WERI-Rb-1 (cell line): ENCODE measurements around the gene OR2A14.
"Not testable (repeated sequence)": the region's sequence is repeated elsewhere in the genome, so short reads cannot be mapped to it uniquely, and the experiment has no call there.

Experiments
- DNase-seq: peaks from one replicate; pipeline ENCODE4 v3.0.0-alpha.2; 2020
- H3K27ac ChIP-seq: fragments of 250-450 bp; sonication (Bioruptor Pico); 2 replicates; pipeline ENCODE4 v1.5.1; 2020; ENCODE audit warnings: mild to moderate bottlenecking, moderate library complexity
- H3K27me3 ChIP-seq: fragments of 250-450 bp; sonication (Bioruptor Pico); 2 replicates; pipeline ENCODE4 v1.5.1; 2021; ENCODE audit warnings: mild to moderate bottlenecking, low read depth, moderate library complexity; ENCODE audit not compliant: insufficient read depth, severe bottlenecking
- H3K36me3 ChIP-seq: fragments of 250-450 bp; sonication (Bioruptor Pico); 2 replicates; pipeline ENCODE4 v1.5.1; 2020; ENCODE audit warnings: mild to moderate bottlenecking, moderate library complexity
- H3K4me3 ChIP-seq: 2 replicates; pipeline ENCODE4 v1.5.1; 2011; ENCODE audit warnings: low read depth, mild to moderate bottlenecking, control low read depth, low read length
- H3K9me3 ChIP-seq: fragments of 250-450 bp; sonication (Bioruptor Pico); 2 replicates; pipeline ENCODE4 v1.5.1; 2021; ENCODE audit warnings: mild to moderate bottlenecking, moderate library complexity; ENCODE audit not compliant: severe bottlenecking
- CTCF ChIP-seq: IDR thresholded peaks from 2 replicates; pipeline ENCODE4 v1.5.1; 2011; ENCODE audit warnings: low read depth, mild to moderate bottlenecking, control low read depth, inconsistent platforms, low read length

Gene OR2A14

DNA sequence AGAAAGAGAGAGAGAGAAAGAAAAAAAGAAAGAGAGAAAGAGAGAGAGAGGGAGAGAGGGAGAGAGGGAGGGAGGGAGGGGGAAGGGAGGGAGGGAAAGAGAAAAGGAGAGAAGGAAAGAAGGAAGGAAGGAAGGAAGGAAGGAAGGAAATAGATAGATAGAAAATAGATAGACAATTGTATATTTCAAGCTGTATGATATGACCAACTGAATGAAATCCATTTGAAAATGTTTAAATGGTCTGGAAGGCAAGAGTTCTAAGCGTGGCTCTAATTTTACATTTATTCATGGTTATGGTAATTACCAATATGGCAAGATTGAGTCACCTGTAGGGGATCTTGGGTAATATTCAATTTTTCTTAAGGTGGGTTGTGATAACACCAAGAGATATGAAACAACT lies 35.9 kb downstream of the OR2A14 start:
- no peak for TF ChIP-seq CTCF
- Histone ChIP-seq H3K4me3 (no peak overlapping the region), H3K9me3 (no peaks in the 10 kb centered on the region), H3K27ac (no peak overlapping the region), H3K36me3 (no peaks in the 10 kb centered on the region), H3K27me3 (no peaks in the 10 kb centered on the region)
- DNase-seq: no peak

DNA sequence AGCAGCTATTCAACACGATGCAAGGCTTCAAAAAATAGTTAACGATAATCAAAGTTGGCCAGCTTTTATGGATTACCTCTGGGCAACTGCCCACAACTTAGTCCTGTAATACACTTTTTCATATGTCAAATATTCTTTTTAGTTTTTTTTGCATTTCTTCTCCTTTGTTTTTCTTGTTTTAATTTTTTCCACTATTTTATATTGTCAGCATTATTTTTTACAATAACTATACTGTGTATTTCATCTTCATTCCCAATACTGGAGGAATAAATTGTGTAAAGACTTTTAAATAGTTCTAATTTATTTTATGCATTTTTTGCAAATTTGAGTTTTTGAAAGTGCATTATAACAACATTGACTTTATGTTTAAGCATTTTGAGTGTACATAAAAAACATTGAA lies 41.8 kb downstream of the OR2A14 start:
- Histone ChIP-seq H3K36me3 (no peaks in the 10 kb centered on the region), H3K27me3 (no peaks in the 10 kb centered on the region), H3K27ac (no peak overlapping the region), H3K4me3 (no peak overlapping the region), H3K9me3 (no peaks in the 10 kb centered on the region)
- TF ChIP-seq CTCF: no peak
- no peak for DNase-seq

DNA sequence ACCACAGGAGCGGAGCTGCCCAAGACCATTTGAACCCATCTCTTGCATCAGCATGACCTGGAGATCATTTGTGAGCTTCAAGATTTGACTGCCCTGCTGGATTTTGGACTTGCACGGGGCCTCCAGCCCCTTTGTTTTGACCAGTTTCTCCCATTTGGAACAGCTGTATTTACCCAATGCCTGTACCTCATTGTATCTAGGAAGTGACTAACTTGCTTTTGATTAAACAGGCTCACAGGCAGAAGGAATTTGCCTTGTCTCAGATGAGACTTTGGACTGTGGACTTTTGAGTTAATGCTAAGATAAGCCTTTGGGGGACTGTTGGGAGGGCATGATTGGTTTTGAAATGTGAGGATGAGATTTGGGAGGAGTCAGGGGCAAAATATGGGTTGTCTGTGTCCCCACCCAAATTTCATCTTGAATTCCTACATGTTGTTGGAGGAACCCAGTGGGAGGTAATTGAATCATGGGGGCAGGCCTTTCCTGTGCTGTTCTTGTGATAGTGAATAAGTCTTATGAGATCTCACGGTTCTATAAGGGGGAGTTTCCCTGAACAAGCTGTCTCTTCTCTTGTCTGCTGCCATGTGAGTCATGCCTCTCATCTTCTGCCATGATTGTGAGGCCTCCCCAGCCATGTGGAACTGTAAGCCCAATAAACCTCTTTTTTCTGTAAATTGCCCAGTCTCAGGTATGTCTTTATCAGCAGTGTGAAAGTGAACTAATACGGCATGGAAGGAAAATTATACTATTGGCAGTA lies 48.8 kb downstream of the OR2A14 start:
- not testable (repeated sequence) for DNase-seq, H3K4me3 ChIP-seq, H3K36me3 ChIP-seq

DNA sequence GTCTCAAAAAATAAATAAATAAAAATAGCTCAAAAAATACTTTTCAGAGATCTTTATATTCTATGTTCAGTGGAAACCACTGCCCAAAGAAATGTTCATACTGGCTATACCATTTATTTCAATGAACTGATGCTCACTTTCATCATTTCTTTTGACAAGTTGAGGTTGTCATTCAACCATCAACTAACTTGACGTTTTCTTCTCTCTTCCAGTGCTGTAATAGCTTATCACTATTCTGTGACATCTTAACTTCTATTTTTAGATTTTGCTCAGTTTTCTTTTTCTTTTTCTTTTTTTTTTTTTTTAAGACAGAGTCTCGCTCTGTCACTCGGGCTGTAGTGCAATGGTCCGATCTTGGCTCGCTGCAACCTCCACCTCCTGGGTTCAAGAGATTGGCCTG lies 51.6 kb downstream of the OR2A14 start:
- Histone ChIP-seq H3K9me3 (no peaks in the 10 kb centered on the region), H3K27me3 (no peaks in the 10 kb centered on the region), H3K36me3 (no peaks in the 10 kb centered on the region), H3K4me3 (no peak overlapping the region), H3K27ac (no peak overlapping the region)
- no peak for TF ChIP-seq CTCF
- DNase-seq: no peak

More for the DNA sequence above, 48.8 kb downstream of the OR2A14 start:
- not testable (repeated sequence) for H3K9me3 ChIP-seq, H3K27me3 ChIP-seq, H3K27ac ChIP-seq

DNA sequence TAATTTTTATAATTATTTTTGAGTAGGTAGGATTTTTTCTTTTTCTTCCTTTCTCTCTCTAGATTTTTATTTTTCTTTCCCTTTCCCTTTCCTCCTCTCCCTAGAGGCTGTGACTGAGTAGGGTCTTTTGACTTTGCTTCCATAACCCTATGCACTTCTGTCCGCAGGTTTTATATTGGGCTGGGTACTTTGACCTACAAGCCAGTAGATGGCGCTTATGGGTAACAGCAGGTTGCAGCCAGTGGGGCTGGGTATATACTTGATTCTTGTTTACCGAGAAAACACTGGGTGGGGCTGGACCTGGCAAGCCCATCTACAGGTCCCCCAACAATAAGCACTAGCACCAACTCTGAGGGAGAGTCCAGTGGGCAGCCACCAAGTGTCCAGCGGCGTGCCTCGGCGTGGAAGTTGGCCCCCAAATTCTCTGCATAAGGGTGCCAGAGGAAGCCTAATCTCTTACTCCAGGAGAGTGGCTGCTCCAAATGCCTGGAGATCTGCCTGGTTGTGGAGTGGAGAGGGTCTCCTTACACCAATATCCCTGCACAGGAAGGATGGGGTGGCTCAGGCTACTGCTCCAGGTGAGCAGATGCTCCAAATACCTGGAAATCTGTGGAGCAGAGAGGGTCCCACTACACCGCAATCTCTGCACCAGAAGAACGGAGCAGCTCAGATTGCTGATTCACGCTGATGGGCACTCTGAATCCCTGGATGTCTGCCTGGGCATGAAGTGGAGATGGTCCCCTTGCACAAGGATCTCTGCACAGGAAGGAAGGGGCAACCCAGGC lies 55.6 kb downstream of the OR2A14 start:
- H3K36me3 ChIP-seq, H3K27me3 ChIP-seq, H3K9me3 ChIP-seq, H3K27ac ChIP-seq, H3K4me3 ChIP-seq: not testable (repeated sequence)
- TF ChIP-seq CTCF: peak; percentile 32
- DNase-seq: peak; percentile 13

- not testable (repeated sequence) for H3K4me3 ChIP-seq, H3K9me3 ChIP-seq, H3K27ac ChIP-seq, H3K36me3 ChIP-seq, H3K27me3 ChIP-seq, DNase-seq
Measured at GRCh38 chr7:144179165-144179479, 56.1 kb downstream of the OR2A14 start.
